HG03432 (cell line): ENCODE data around the gene PILRB.
"Not testable (repeated sequence)": the region's sequence is repeated elsewhere in the genome, so short reads cannot be mapped to it uniquely, and the experiment has no call there.

Experiments used
- ATAC-seq: cut with Tn5 transposase; IDR thresholded peaks from one replicate; pipeline ENCODE4 v1.9.1; 2021; ENCODE audit warnings: mild to moderate bottlenecking, moderate library complexity; ENCODE audit not compliant: unreplicated experiment

Gene PILRB

DNA sequence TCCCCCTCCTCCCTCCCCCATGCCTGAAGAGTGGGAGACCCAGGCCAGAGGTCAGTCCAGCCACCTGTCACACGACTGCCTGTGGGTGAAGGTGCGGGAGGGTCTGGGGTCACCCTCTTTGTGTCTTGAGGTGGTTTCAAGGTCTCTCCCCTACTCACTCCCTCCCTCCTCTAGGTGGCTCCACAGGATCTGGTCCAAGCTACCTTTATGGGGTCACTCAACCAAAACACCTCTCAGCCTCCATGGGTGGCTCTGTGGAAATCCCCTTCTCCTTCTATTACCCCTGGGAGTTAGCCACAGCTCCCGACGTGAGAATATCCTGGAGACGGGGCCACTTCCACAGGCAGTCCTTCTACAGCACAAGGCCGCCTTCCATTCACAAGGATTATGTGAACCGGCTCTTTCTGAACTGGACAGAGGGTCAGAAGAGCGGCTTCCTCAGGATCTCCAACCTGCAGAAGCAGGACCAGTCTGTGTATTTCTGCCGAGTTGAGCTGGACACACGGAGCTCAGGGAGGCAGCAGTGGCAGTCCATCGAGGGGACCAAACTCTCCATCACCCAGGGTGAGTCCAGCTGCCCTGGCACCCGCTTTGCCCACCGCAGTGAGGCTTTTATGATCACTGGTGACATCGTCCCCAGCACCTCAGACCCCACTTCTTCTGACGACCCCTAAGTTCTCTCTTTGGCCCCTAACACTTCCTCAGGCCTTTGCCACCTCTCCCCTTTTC, 16.1 kb downstream of the PILRB start:
- not testable (repeated sequence) for ATAC-seq

- no peak for ATAC-seq
These were observed 16.7 kb downstream of the PILRB start for GRCh38 chr7:100374601-100375000.

- no peak for ATAC-seq
These were observed 18.1 kb downstream of the PILRB start for GRCh38 chr7:100376066-100376465.

- ATAC-seq, result no peak
These were observed 20.3 kb downstream of the PILRB start for GRCh38 chr7:100378114-100378755.

GRCh38 chr7:100380196-100380595, 22.3 kb downstream of the PILRB start:
- ATAC-seq, result no peak

DNA sequence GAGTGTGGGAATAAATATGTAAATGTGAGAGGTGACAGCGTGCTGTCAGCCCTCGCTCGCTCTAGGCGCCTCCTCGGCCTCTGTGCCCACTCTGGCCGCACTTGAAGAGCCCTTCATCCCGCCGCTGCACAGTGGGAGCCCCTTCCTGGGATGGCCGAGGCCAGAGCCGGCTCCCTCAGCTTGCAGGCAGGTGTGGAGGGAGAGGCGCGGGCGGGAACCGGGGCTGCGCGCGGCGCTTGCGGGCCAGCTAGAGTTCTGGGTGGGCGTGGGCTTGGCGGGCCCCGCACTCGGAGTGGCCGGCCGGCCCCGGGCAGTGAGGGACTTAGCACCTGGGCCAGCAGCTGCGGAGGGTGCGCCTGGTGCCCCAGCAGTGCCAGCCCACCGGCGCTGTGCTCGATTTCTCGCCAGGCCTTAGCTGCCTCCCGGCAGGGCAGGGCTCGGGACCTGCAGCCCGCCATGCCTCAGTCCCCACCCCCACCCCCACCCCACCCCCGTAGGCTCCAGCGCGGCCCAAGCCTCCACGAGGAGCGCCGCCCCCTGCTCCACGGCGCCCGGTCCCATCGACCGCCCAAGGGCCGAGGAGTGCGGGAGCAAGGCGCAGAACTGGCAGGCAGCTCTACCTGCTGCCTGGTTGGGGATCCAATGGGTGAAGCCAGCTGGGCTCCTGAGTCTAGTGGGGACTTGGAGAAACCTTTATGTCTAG, 23.8 kb downstream of the PILRB start:
- ATAC-seq, result not testable (repeated sequence)

DNA sequence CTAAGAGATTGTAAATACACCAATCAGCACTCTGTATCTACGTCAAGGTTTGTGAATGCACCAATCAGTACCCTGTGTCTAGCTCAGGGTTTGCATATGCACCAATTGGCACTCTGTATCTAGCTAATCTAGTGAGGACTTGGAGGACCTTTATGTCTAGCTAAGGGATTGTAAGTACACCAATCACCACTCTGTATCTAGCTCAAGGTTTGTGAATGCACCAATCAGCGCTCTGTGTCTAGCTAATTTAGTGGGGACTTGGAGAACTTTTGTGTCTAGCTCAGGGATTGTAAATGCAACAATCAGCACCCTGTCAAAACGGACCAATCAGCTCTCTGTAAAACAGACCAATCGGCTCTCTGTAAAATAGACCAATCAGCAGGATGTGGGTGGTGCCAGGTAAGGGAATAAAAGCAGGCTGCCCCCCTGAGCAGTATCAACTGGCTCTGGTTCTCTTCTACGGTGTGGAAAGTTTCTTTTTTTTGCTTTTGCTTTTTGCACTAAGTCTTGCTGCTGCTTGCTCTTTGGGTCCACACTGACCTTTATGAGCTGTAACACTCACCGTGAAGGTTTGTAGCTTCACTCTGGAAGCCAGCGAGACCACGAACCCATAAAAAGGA, 24.4 kb downstream of the PILRB start:
- ATAC-seq, result not testable (repeated sequence)

DNA sequence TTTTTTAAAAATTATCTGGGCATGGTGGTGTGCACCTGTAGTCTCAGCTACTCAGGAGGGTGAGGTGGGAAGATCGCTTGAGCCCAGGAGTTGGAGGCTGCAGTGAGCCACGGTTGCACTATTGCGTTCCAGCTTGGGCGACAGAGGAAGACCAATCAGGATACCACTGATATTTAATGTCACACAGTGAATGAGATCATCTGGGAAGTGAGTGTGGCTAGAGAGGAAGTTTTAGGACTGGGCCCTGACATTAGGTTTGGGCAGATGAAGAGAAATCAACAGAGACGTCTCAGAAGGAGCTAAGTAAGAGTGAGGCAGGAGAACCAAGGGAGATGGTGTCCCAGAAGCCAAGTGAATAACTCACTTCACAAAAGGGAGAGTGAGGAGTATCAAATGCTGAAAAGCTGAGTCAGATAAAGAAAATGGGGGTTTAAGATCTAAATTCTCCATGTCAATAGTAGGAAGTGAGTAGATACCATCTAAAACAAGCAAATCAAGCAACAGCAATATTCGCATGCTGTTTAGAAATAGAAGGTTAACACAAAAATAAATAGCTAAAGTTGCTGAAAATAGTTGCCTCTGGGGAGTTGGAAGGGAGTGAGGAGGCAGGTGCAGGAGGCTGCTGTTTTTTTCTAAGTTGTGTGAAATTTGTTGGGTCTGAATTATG, 26.8 kb downstream of the PILRB start:
- no peak for ATAC-seq

DNA sequence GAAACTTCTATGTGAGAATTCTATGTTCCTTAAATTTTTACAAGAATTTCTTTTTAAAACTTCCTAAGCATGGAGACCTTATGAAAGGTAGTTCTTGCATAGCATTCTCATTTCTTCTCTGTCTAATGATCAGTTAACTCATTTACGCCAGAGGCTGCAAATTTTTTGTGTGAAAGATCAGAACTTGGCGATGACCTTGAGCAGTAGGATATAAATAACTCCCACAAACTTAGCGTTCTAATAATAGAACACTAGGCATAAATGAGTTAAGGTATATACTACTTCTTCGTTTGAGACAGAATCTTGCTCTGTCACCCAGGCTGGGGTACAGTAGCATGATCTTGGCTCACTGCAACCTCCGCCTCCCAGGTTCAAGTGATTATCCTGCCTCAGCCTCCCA, 29.0 kb downstream of the PILRB start:
- no peak for ATAC-seq

GRCh38 chr7:100387695-100388094, 29.8 kb downstream of the PILRB start:
- ATAC-seq, result no peak

DNA sequence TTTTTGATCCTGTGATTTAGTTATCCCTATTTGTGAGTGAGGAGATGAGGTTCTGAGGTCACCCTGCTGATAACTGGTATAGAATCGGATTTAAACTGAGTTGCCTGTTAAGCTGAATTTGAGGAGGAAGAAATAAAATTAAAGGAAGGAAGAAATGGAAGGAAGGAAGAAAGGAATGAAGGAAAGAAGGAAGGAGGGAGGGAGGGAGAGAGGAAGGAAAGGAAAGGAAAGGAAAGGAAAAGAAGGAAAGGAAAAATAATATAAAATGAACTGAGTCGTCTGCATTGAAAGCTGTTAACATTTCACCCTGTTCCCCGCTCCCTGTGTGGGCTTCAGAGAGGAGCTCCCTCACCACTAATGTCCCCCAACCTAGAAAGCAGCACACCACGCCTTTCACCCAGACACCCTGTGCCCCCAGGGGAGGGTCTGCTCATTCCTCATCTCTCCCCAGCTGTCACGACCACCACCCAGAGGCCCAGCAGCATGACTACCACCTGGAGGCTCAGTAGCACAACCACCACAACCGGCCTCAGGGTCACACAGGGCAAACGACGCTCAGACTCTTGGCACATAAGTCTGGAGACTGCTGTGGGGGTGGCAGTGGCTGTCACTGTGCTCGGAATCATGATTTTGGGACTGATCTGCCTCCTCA, 31.6 kb downstream of the PILRB start:
- ATAC-seq, result no peak

- ATAC-seq, result no peak
These were observed 32.5 kb downstream of the PILRB start for GRCh38 chr7:100390286-100391009.

DNA sequence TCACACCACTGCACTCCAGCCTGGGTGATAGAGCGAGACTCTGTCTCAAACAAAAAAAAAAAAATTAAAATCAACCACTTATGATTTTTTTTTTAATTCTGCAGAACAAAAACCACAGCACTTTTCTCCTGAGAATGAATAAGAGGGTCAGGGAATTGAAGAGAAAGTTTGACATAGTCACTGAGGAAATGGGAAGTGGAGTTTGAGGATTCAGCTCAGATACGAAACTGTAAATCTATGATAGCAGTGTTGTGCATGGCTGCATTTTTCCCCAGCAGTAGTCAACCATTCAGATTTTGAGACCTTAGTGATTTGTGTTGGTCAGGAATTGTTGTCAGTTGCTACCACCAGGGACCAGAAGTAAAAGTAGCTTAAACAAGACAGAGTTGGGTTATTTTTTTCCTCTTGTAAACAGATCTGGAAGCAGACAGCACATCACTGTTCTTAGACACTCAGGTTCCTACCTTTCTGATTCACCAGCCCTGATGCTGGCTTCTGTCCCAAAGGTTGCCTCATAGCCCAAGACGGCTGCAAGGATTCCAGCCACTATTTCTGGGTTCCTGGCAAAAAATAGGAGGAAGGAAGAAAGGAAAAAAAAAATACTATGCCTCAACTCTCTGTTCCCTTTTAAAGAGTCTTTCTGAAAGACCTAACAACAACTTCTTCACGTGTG, 35.5 kb downstream of the PILRB start:
- ATAC-seq, result no peak

DNA sequence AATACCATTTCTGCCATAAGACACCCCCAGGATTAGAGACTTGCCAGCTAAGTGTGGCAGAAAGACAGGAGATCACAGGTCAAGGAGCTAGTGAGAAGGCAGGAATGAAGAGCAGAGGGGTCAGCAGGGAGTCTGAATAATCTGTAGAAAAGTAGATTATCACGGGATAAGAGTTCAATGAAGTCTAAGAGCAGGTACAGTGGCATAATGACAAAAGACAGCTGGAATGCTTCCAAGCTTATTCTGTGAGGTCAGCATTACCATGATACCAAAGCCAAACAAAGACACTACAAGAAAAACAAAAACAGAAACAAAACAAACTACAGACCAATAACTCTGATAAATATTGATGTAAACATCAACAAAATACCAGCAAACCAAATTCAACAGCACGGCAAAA, 36.2 kb downstream of the PILRB start:
- ATAC-seq, result no peak

DNA sequence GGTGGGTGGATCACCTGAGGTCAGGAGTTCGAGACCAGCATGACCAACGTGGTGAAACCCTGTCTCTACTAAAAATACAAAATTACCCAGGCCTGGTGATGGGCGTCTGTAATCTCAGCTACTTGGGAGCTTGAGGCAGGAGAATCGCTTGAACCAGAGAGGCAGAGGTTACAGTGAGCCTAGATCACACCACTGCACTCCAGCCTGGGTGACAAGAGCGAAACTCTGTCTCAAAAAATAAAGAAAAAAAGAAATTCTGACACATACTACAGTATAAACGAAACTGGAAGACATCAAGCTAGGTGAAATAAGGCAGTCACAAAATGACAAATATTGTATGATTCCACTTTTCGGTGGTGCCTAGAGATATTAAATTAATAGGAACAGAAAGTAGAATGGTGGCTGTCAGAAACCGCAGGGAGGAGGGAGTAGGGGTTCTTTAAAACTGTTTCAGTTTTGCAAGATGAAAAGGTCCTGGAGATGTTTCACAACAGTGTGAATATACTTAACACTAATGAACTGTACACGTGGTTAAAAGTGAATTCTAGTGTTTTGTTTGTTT, 38.6 kb downstream of the PILRB start:
- peak; percentile 93 for ATAC-seq

- no peak for ATAC-seq
These were observed 39.6 kb downstream of the PILRB start for GRCh38 chr7:100397315-100398081.

- ATAC-seq, result no peak
These were observed 40.3 kb downstream of the PILRB start for GRCh38 chr7:100398239-100398638.

DNA sequence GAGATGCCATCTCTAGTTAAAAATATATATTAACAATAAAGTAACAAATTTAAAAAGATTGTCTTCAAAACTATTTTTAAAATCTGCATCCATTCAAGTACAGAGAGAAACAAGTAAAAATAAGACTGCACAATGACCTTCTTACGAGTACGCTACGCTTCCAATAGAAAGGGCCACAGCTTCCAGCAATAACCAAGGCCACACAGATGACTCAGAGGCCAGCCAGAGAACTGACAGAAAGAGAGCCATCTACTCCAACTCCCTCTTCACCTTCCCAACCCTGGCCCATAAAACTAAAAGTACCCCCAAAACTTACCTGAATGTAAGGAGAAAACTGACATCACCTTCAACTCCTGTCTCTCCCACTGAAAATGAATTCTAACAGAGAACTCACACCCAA, 42.1 kb downstream of the PILRB start:
- ATAC-seq, result no peak
